Stimulated activated CD8-positive, alpha-beta memory T cell treated with anti-CD3 and anti-CD28 coated beads, Interleukin-12 subunit alpha, Interleukin-12 subunit beta, amount 100 ng/mL, for 4 hours (primary cell): ENCODE measurements around the gene NR1H4.
"Not testable (repeated sequence)": the region's sequence is repeated elsewhere in the genome, so short reads cannot be mapped to it uniquely, and the experiment has no call there.

Experiments
- DNase-seq: peaks from one replicate; pipeline ENCODE4 v3.0.0-alpha.2; 2020; ENCODE audit warnings: low read depth

Gene NR1H4

GRCh38 chr12:100473050-100473715 is 483 bp upstream of the NR1H4 start:
- DNase-seq: no peak

- no peak for DNase-seq
Measured at GRCh38 chr12:100474617-100475016, 951 bp downstream of the NR1H4 start.

DNA sequence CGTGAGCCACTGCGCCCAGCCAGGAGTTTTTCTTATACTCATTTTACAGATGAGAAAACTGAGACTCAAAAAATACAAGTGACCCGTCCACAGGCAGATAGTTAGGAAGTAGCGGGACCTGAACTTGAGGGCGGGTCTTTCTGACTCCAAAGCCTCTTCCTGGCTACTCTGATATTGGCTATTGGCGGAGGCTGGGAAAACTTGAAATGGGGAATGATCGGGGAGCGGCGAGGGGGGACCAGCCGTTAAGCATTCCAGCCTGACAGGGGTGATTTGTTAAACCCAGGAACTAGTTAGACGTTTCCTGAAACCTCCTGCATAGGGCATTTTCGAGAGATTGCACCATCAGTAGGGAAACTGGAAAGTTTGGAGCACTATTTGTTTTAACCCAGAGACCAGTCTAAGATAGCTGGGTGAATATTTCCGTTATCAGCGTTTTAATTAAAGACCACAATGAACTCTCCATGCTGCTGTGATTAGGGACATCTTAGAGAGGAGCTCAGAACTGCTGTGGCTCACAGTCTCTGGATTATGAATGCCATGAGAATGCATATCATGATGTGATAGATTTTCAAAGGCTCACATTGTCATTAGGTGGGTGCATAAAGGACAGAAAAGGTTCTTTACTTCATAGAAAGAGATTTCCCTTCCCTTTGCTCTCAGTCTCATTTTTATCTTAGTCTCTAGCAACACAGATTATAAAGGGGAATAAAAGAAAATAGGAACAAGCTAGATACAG is 2.5 kb downstream of the NR1H4 start:
- DNase-seq: no peak

- no peak for DNase-seq
Measured at GRCh38 chr12:100481021-100481420, 7.4 kb downstream of the NR1H4 start.

- DNase-seq: no peak
Measured at GRCh38 chr12:100484183-100484886, 10.7 kb downstream of the NR1H4 start.

- DNase-seq: no peak
Measured at GRCh38 chr12:100484891-100485471, 11.3 kb downstream of the NR1H4 start.

- no peak for DNase-seq
Measured at GRCh38 chr12:100485983-100486382, 12.3 kb downstream of the NR1H4 start.

- no peak for DNase-seq
Measured at GRCh38 chr12:100489251-100489820, 15.7 kb downstream of the NR1H4 start.

GRCh38 chr12:100490056-100490455 is 16.4 kb downstream of the NR1H4 start:
- DNase-seq: no peak

- no peak for DNase-seq
Measured at GRCh38 chr12:100491104-100491503, 17.4 kb downstream of the NR1H4 start.

DNA sequence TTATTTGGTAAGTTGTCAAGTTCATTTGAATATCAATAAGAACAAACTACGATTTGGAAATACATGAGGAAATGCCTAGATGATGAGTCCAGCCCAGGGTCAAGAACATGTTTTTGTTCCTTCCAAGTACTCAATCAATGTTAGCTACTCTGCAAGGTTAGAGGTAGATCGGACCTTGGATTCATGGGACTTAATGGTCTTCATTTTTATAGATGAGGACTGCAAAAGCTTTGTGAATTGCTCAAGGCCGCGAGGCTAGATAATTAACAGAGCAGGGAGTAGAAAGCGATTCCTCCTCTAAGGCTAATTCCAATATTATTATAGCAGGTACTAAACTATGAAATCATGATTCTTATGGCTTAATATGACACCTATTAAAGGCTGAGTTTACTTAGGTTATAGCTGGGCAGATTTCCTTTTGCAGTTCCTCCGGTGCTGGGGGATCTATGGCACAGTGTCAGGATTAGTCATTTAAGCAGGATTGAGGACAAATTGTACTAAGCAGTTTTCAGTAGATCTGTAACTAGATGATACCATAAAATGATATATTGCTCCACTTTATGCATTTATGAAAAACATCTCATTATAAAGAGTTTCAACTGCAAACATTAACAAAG is 19.8 kb downstream of the NR1H4 start:
- DNase-seq: no peak

- no peak for DNase-seq
Measured at GRCh38 chr12:100494026-100494425, 20.4 kb downstream of the NR1H4 start.

DNA sequence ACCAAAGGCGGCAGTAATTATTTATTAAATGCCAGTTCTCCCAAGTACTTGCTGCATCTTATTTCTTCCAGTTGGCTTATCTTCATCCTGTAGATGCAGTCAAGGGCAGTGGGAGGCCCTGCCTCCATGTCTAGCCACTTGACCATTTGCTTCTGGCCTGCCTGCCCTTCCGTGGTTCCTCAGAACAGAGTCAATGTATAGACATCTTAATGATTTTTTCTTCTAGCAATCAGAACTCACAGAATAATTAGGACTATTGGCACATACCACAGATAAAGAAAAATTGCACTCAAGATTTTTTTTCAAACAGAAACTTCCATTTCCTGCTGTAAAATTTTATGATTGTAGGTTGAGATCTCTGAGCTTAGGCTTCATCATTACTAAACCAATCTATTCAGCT is 20.9 kb downstream of the NR1H4 start:
- DNase-seq: no peak

GRCh38 chr12:100497105-100497795 is 23.6 kb downstream of the NR1H4 start:
- no peak for DNase-seq

DNA sequence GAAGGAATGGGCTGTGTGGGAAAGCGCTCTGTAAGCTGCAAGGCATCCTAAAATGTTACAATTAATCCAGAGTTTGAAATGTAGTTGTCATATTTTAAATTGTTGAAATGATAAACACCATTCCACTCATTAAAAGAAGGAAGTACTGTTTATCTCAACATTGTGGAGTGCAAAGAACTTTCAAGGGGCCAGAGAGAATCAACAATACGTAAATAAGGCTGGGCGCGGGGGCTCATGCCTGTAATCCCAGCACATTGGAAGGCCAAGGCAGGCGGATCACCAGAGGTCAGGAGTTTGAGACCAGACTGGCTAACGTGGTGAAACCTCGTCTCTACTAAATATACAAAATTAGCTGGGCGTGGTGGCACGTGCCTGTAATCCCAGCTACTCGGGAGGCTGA is 24.5 kb downstream of the NR1H4 start:
- DNase-seq: no peak

- DNase-seq: no peak
Measured at GRCh38 chr12:100499416-100499815, 25.8 kb downstream of the NR1H4 start.

DNA sequence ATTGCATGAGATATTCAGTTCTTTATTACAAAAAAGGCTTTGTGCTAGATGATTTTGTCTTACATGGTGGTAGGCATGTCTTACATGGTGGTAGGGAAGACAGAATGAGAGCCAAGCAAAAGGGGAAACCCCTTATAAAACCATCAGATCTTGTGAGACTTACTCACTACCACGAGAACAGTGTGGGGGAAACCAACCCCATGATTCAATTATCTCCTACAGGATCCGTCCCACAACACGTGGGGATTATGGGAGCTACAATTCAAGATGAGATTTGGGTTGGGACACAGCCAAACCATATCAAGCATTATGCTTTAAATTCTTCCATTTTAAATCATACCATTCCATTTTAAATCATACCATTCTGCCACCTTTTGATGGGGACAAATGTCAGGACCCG is 29.1 kb downstream of the NR1H4 start:
- DNase-seq: not testable (repeated sequence)

GRCh38 chr12:100503228-100503628 is 29.6 kb downstream of the NR1H4 start:
- no peak for DNase-seq

- no peak for DNase-seq
Measured at GRCh38 chr12:100504804-100505203, 31.1 kb downstream of the NR1H4 start.

DNA sequence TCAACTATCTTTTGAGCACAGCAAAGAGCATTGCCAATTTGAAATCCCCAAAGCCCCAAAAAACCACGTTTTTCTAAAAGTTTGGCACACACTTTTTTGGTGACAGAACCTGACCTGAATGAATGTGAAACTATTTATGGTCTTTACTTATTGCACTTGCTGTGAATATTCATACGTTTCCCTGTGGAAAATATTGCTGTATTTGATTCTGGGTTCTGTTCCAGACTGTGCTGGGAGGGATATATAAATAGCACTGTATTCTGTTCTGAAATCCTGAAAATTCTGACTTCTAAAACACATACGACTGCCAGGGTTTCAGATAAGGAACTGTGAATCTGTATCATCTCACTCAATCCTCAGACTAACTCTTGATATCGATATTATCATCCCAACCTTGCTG is 35.1 kb downstream of the NR1H4 start:
- no peak for DNase-seq

GRCh38 chr12:100512692-100513091 is 39.0 kb downstream of the NR1H4 start:
- no peak for DNase-seq
